HG03139 (cell line): ENCODE data around the gene SDE2.

Source experiments
- ATAC-seq: cut with Tn5 transposase; IDR thresholded peaks from one replicate; pipeline ENCODE4 v1.9.1; 2021; ENCODE audit not compliant: unreplicated experiment

Gene SDE2

DNA sequence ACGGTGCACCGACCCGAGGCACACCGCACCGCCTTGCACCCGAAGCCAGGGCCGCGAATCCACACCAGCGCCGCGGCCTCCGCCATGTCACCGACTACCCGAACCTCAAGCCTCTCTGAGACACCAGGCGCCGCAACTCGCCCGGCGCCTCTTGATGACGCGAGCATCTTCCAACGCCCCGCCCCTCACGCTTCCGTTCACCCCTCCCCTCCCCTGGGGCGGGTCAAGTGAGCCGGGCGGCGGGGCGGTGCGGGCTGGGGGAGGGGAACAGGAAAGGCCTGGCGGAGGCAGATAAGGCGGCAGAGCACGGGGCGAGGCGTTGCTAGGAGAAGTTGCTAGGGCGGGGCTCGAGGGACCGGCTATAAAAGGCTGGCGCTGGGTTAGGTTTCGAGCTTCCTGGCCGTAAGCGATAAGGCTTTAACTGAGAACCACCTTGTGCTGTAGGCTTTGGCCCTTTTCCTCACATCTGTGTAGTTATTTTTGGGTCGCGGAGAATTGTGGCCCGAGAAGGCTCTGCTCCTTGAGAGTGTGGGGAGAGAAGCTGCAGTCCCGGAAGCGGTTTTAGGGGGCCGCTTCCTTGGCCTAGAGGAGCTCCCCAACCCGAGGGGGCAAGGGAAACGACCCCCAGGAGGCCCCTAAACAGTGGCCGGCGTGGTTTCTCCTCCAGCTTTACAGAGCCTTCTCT, at the start of gene SDE2:
TSS of gene SDE2 (minus strand) at position 117 of the 685 bp plus-strand sequence. CDS start at position 86, 31 bp downstream.
- ATAC-seq, result peak; percentile 75

DNA sequence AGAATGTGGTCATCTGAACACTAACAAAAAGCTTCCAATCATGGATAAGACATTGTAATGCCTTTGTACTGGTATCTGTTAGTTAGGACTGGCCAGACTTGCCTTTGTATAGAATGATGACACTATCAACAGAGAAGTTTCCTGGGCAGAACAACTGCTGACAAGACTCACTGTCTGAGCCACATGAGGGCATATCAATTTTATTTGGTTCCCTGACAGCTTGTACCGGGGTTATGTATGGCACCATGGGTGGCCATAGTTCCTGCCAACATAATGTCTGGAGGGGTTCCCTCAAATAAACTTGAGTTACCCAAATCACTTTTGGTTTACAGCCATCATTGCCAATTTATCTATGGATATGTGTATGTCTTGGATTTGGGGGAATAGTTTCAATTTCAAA, 49.7 kb upstream of the SDE2 start:
- no peak for ATAC-seq

DNA sequence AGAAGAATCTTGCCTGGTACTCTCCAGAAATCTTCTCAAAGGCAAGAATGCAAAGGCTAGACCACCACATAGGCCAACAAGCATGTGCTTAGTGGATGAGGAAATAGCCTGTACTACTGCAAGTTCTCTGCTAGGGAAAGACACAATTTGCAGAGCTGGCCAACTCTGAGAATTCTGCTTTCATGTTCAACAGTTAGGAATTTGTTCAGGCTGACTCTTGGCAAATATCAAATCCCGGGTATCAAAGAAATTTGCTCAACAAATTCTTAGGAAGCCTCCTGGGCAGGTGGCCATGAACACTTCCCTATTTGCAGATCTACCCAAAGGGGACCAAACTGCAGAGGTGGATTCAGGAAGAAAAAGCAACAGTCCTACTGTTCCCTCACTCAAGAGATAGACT, 48.4 kb upstream of the SDE2 start:
- no peak for ATAC-seq

DNA sequence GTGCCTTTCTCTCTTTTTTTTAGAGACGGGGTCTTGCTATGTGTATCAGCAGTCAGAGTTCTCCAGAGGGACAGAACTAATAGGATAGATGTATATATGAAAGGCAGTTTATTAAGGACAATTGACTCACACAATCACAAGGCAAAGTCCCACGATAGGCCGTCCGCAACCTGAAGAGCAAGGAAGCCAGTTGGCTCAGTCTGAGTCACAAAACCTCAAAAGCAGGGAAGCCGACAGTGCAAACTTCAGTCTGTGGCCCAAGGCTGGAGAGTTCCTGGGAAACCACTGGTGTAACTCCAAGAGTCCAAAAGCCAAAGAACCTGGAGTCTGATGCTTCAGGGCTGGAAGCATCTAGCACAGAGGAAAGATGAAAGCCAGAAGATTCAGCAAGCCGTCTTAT, 47.1 kb upstream of the SDE2 start:
- no peak for ATAC-seq

DNA sequence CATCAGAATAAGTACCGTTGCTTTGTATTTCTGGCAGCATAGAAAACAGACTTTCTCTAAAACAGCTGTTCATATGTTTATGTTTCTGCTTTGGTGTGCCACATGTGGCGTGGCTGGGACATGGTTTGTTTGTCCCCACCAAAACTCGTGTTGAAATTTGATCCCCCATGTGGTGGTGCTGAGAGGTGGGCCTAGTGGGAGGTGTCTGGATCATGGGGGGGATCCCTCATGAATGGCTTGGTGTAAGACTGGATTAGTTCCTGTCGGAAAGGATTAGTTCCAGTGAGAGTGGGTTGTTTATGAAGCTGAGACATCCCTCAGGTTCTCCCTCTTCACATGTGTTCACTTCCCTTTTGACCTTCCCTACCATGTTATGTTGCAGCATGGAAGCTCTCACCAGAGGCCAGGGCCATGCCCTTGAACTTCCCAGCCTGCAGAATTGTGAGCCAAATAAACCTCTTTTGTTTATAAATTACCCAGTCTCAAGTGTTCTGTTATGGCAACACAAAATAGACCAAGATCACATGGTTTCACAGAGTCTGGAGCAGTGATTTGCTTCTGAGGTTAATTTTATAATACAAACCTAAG, 45.5 kb upstream of the SDE2 start:
- no peak for ATAC-seq

DNA sequence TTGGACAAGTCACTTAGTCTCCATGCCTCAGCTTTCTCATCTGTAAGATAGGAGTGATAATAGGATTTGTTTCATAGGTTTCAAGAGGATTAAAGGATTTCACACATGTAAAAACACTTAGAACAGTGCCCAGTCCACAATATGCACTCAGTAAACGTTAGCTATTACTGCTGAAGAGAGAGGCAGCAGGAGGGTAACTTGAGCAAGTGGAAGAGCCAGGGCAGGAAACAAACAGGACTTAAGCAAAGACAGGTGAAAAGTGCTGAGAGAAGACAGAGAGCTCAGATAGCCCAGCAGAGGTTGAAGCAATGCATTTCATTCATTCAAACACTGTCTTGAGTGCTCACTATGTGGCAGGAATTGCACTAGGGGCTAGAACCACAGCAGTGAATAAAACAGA, 42.3 kb upstream of the SDE2 start:
- no peak for ATAC-seq

DNA sequence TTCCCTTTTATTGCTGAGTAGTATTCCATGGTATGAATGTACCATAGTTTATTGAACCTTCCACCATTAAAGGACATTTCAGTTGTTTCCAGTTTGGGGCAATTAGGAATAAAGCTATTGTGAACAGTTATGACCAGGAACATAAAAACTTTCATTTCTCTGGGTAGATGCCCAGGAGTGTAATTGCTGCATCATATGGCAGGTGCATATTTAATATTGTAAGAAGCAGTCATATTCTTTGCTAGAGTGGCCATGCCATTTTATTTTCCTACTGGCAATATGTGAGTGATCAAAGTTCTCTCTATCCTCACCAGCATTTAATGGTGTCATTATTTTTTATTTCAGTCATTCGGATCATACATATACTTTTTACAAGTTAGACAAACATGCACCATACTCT, 39.5 kb upstream of the SDE2 start:
- ATAC-seq, result no peak

DNA sequence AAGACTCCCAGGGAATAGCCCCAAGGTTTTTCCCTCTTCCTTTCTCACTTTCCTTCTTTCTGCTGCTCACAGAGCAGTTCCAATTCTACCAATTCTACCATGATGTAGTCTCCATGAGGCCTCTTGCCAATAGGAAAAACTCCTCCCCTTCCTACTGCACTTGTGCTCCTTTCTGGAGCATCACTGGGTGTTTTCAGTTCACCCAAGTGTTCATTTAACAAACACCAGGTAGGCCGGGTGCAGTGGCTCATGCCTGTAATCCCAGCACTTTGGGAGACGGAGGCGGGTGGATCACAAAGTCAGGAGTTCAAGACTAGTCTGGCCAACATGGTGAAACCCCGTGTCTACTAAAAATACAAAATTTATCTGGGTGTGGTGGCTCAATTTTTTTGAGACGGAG, 36.8 kb upstream of the SDE2 start:
- ATAC-seq, result no peak

DNA sequence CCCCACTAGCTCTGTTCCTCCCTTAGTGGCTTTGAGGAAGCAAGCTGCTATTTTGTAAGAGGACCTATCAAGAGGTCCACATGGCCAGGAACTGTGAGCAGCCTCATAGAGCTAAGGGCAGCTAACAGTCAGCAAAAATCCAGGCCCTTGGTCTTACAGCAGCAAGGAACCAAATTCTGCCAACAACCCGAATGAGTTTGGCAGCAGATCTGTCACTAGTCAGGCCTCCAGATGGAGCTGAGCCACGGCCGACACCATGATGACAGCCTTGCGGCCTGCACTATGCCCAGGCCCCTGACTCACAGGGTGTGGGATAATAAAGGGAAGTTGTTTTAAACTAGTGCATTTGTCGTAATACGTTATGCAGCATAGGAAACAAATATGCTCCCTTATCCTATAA, 35.3 kb upstream of the SDE2 start:
- no peak for ATAC-seq

DNA sequence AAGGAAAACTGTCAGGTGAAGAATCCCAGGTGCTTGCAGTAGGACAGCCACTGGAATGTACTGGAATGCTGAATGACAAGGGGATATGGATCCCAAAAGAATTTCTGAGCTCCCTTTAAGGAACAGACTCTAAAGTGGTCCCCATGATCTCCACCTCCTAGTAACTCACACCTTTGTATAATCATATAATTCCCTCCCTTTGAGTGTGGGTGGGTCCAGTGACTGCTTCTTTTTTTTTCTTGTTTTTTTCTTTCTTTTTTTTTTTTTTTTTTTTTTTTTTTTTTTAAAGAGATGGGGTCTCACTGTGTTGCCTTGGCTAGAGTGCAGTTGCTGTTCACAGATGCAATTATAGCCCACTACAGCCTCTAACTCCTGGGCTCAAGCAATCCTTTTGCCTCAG, 34.8 kb upstream of the SDE2 start:
- no peak for ATAC-seq

DNA sequence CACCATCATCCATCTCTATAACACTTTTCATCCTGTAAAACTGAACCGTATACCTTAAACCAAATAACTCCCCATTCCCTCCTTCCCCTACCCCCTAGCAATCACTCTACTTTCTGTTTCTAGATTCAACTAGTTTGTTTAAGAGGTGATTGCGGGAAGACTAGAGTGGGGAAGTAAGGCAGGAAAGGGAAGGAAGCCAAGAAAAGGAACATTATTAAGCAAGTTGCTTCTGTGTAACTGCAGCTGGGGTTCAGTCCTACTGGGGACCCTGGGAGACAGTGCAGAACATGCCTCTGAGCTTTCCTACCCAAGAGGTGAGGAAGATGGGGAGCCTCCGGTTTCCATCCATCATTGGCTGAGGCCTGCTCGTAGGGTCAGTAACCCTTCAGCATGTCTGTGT, 34.4 kb upstream of the SDE2 start:
- ATAC-seq, result no peak

DNA sequence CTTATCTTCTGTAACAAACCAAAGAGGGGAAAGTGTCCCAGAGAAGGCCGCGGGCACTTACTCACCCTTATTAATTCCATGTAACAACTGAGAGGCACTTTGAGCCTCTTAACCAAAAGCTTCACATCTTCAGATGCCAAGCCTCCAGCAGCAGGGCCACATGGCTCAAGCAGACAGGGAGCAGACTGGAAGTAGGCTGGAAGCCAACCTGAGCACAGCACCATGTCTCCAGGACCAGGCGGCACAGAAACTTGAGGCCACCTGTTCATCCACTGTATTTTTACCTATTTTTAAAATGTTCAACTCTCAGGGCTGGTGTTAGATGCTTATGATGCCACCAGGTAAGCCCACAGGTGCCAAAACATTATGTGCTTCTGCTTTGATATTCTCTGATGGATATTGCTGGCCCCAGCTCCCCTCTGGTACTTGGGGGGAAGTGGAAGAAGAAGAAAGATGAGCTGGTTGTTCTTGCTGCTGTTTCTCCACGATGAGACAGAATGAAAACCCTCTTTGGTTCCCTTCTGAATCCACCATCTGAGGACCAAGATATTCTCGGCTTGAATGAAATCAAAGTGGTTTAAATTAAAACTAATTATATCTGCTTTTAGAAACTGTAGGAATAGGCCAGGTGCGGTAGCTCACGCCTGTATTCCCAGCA, 30.6 kb upstream of the SDE2 start:
- ATAC-seq, result no peak

DNA sequence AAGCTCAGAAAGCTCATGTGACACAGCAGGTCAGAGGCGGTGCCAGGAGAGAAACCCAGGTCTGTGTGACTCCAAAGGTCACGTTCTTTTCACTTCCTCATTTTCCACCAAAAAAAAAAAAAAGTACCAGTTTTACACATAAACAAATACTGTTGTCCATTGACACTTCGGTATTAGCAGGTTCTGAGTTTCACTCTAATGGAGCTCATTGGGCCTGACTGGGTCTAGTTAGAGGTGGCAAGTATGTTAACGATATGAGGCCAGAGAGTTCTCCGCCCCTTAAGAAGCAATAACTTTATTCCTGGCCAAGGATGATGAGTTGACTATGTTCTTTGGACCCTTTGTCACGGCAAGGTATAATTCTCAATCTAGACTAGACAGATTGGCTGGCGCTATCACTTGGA, 30.0 kb upstream of the SDE2 start:
- ATAC-seq, result peak; percentile 71

DNA sequence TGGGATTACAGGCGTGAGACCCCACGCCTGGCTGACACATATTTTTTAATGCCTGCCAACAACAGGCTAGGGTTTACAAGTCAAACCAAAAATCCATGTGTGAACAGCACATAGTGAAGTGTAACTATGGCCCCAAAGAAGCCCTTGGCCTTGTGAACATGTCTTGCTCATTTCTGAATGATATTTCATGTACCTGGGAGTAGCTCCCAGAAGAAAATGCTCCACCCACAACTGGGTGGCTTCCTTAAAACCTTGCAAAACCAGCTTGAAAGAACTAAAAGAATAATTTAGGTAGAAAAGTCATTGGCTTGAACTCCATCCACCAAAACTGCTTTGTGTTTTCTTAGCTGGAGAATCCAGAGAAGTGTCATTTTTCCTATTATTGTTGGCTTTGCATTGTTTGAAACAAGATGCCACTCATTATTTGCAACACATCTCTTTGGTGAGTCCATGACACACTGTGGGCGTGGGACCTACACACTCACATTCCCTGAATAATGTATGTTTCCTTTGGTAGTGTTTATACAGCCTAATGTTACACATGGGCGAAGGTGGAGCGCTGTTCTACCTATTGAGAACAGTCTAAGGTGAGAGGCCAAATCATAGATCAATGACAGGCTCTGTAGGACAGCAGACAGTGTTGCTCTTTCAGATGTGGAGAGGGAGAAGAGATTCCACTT, 28.5 kb upstream of the SDE2 start:
- no peak for ATAC-seq

DNA sequence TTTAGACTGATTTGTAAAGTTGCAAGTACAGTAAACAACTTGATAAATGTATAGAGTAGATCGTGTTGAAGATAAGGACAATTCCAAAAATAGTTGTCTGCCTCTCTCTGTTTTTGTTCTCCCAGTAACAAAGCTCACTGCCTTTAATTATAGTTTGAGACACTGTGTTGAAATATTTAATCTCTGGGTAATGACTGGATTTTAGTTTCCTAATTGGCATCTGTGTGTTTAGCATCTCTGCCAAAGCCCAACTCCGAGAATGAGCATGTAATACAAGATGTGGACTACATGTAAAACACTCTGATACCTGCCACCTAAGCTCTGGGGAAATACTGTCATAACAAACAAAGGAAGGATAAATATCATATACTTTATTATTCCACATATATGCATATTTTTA, 27.7 kb upstream of the SDE2 start:
- no peak for ATAC-seq

DNA sequence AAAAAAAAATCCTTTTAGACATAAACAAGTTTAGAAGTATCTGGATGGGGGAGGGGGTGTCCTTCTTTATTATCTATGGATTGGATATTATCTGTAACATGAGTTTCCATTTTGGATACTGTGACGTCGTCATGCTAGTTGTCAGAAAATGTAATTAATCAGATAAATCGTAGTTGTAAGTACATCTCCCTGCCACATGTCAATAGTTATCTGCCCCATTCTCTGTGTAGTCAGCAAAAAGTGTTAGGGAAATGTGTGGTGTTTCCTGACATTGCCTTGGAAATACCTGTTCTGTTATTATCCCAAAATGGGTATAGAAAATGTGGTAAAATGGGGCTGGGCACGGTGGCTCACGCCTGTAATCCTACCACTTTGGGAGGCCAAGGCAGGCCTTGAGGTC, 24.6 kb upstream of the SDE2 start:
- no peak for ATAC-seq

DNA sequence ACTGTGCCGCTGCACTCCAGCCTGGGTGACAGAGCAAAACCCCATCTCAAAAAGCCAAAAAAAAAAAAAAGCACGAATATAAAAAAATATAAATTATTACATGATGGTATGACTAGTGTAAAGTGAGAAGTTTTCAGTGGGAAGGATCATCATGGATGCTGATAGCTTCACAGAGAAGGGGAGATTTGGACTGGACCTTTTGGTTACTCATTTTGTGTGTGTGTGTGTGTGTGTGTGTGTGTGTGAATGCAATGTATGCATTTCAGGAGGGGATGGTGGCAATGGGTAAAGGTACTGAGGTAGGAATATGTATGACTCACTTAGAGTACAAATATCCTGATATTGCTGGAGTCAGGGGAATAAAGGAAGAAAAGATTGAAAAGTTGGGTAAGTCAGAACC, 22.7 kb upstream of the SDE2 start:
- ATAC-seq, result no peak

DNA sequence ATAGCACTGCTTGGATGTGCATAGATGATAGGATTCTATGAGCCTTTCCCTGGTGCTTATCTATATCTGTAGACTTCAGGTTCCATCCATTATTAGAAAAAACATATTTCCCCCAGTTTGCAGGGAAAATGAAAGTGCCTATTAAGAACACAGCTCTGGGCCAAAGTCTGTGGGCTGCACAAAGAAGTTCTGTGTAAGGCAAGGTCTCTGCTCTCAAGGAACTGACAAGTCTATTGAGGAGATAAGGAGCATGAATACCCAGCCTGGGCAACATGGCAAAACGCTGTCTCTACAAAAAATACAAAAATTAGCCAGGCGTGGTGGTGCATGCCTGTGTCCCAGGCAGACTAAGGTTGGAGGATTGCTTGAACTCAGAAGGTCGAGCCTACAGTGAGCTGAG, 22.3 kb upstream of the SDE2 start:
- ATAC-seq, result no peak

DNA sequence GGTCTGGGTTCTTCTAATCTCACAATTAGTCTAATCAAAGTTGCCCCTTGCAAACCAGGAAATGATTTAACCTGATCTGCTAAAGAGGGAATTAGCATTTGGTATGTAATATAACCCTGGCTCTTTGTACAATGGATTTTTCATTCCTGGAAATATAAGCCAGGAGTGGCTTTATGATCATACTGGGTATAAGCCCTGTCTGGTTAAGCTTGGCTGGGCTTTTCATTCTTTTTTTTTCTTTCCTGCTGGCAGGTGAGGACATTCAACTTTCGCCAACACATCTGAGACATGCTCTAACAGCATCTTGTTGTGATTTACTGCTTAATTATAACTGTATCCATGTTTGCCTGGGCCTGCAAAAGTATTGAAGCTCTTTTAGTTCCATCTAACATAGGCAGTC, 20.4 kb upstream of the SDE2 start:
- no peak for ATAC-seq

DNA sequence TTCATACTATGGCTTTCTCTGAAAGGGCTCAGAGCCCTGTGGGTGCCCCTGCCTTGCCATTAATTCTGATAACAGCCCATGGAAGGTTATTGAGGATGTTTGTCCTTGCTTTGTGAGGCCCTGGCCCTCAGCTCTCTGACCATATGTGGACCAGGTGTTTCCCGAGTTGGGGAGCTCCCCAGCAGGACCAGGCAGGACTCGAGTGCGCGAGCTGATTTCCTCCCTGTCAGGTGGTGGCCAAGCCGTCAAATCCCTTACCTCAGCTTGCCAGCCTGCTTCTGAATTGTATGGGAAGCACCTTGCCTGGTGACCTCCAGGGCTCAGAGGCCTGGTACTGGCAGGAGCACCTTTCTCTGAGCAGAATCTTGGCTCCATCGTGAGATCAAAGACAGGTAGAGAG, 17.9 kb upstream of the SDE2 start:
- ATAC-seq, result no peak

DNA sequence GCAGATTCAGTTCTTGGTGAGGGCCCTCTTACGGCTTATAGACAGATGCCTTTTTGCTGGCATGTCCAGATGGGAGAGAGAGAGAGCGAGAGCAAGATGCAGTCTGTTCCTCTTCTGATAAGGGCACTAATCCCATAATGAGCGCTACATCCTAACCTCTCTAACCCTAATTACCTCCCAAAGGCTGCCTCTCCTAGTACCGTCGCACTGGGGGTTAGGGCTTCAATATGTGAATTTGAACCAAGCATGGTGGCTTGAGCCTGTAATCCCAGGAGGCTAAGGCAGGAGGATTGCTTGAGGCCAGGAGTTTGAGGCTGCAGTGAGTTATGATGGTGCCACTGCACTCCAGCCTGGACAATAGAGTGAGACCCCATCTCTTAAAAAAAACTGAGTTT, 10.5 kb upstream of the SDE2 start:
- no peak for ATAC-seq
